ENCODE data around the gene AK3. TPM values are rescaled to one million over a fixed set of nuclear protein-coding genes. Genes with fewer than 3 reads are reported as not detected.
"Not testable (repeated sequence)": the region's sequence is repeated elsewhere in the genome, so short reads cannot be mapped to it uniquely, and the experiment has no call there.

Gene AK3
- polyA plus RNA-seq, 5 donors: 56.5 to 80.4 (median 68.0) TPM

- DNase-seq: no peak
Measured at GRCh38 chr9:4668604-4669003, 72.4 kb downstream of the AK3 start.

- DNase-seq: no peak
Measured at GRCh38 chr9:4667681-4668080, 73.3 kb downstream of the AK3 start.

- DNase-seq: peak; percentile 78 to 79
Measured at GRCh38 chr9:4666042-4666699, 74.8 kb downstream of the AK3 start, which contains the start of gene SPATA6L. Gene SPATA6L (minus strand): TSS chr9:4666480. CDS start chr9:4666250, 230 bp downstream.

GRCh38 chr9:4665357-4665756 is 75.6 kb downstream of the AK3 start:
- peak in 1 of 2 donors; percentile 40 for DNase-seq

GRCh38 chr9:4663956-4664355 is 77.0 kb downstream of the AK3 start:
- DNase-seq: no peak

GRCh38 chr9:4662989-4663792 is 77.8 kb downstream of the AK3 start:
- DNase-seq: peak in 1 of 2 donors; percentile 6

- DNase-seq: peak; percentile 72 to 80
Measured at GRCh38 chr9:4662108-4662988, 78.7 kb downstream of the AK3 start, which contains the start of gene PLPP6. Gene PLPP6 (plus strand): TSS chr9:4662294. CDS start chr9:4662376, 82 bp downstream.

GRCh38 chr9:4661611-4662010 is 79.4 kb downstream of the AK3 start:
- DNase-seq: peak in 1 of 2 donors; percentile 8

- no peak for DNase-seq
Measured at GRCh38 chr9:4661165-4661564, 79.8 kb downstream of the AK3 start.

- not testable (repeated sequence) for DNase-seq
Measured at GRCh38 chr9:4660665-4661064, 80.3 kb downstream of the AK3 start.

Other genes starting within 250 kb of the AK3 start
- gene PLPP6, start 78.9 kb downstream of the AK3 start, polyA plus RNA-seq (ENCODE audit: insufficient read depth in 1 of 5, insufficient read length in 5 of 5, low replicate concordance in 1 of 5): 10 to 100 TPM in 2 of 5 donors, 1 to 10 TPM in 3; 8.8 to 10.9 (median 10.0) TPM
- 1 to 10 TPM; 4.8 to 8.0 (median 7.3) TPM for gene SPATA6L, start 74.7 kb downstream of the AK3 start, polyA plus RNA-seq (ENCODE audit: insufficient read depth in 1 of 5, insufficient read length in 5 of 5, low replicate concordance in 1 of 5)
- 10 to 100 TPM; 13.7 to 18.8 (median 15.7) TPM for gene CDC37L1, start 61.6 kb downstream of the AK3 start, polyA plus RNA-seq (ENCODE audit: insufficient read depth in 1 of 5, insufficient read length in 5 of 5, low replicate concordance in 1 of 5)
- gene RCL1, start 51.7 kb upstream of the AK3 start, polyA plus RNA-seq (ENCODE audit: insufficient read depth in 1 of 5, insufficient read length in 5 of 5, low replicate concordance in 1 of 5): 10 to 100 TPM; 16.9 to 20.4 (median 18.2) TPM
- 10 to 100 TPM; 10.2 to 17.6 (median 14.1) TPM for gene JAK2, start 244.1 kb upstream of the AK3 start, polyA plus RNA-seq (ENCODE audit: insufficient read depth in 1 of 5, insufficient read length in 5 of 5, low replicate concordance in 1 of 5)